SK-N-SH treated with all-trans-retinoic acid at 6 μM for 48 hours (cell line): ENCODE results near the gene KIFAP3.

ENCODE experiments used
- ATAC-seq: fragments of 200-7000 bp; cut with Tn5 transposase; 3 replicates; pipeline ENCODE4 v1.9.1; 2020; ENCODE audit warnings: mild to moderate bottlenecking, moderate library complexity
- BACH2 ChIP-seq: fragments of 250-450 bp; sonication (Bioruptor Pico); IDR thresholded peaks from 2 replicates; pipeline ENCODE4 v1.9.0; 2021; ENCODE audit warnings: mild to moderate bottlenecking, borderline replicate concordance
- CREB5 ChIP-seq: fragments of 250-450 bp; sonication (Bioruptor Pico); IDR thresholded peaks from 2 replicates; pipeline ENCODE4 v1.5.1; 2020; ENCODE audit warnings: low read depth, mild to moderate bottlenecking, moderate library complexity
- CSDC2 ChIP-seq: fragments of 250-450 bp; sonication (Bioruptor Pico); IDR thresholded peaks from 2 replicates; pipeline ENCODE4 v1.5.0; 2020; ENCODE audit warnings: mild to moderate bottlenecking, moderate library complexity
- CSRNP3 ChIP-seq: fragments of 250-450 bp; sonication (Bioruptor Pico); IDR thresholded peaks from 2 replicates; pipeline ENCODE4 v1.5.1; 2021; ENCODE audit warnings: mild to moderate bottlenecking, moderate library complexity
- ESRRG ChIP-seq: fragments of 250-450 bp; sonication (Bioruptor Pico); IDR thresholded peaks from 2 replicates; pipeline ENCODE4 v1.6.1; 2021; ENCODE audit warnings: mild to moderate bottlenecking
- GLIS3 ChIP-seq: fragments of 250-450 bp; sonication (Bioruptor Pico); IDR thresholded peaks from 2 replicates; pipeline ENCODE4 v1.5.0; 2020; ENCODE audit warnings: mild to moderate bottlenecking, moderate library complexity
- ISL1 ChIP-seq: fragments of 250-450 bp; sonication (Bioruptor Pico); IDR thresholded peaks from 2 replicates; pipeline ENCODE4 v2.1.2; 2022; ENCODE audit warnings: mild to moderate bottlenecking, moderate library complexity
- OSR1 ChIP-seq: fragments of 250-450 bp; sonication (Bioruptor Pico); IDR thresholded peaks from 2 replicates; pipeline ENCODE4 v1.8.0; 2022; ENCODE audit warnings: moderate library complexity, mild to moderate bottlenecking, inconsistent platforms
- RARB ChIP-seq: fragments of 250-450 bp; sonication (Bioruptor Pico); IDR thresholded peaks from 2 replicates; pipeline ENCODE4 v1.8.0; 2021; ENCODE audit warnings: mild to moderate bottlenecking, moderate library complexity
- SNAI2 ChIP-seq: fragments of 250-450 bp; sonication (Bioruptor Pico); IDR thresholded peaks from 2 replicates; pipeline ENCODE4 v1.5.0; 2020; ENCODE audit warnings: mild to moderate bottlenecking, moderate library complexity
- TCF4 ChIP-seq: fragments of 250-450 bp; sonication (Bioruptor Pico); IDR thresholded peaks from 2 replicates; pipeline ENCODE4 v1.8.0; 2021; ENCODE audit warnings: mild to moderate bottlenecking, moderate library complexity, borderline replicate concordance
- TOX ChIP-seq: fragments of 250-450 bp; sonication (Bioruptor Pico); IDR thresholded peaks from 2 replicates; pipeline ENCODE4 v1.8.0; 2021; ENCODE audit warnings: mild to moderate bottlenecking, moderate library complexity, borderline replicate concordance
- TSHZ2 ChIP-seq: fragments of 250-450 bp; sonication (Bioruptor Pico); IDR thresholded peaks from 2 replicates; pipeline ENCODE4 v1.5.0; 2020; ENCODE audit warnings: mild to moderate bottlenecking, moderate library complexity
- ZC3H10 ChIP-seq: fragments of 250-450 bp; sonication (Bioruptor Pico); IDR thresholded peaks from 2 replicates; pipeline ENCODE4 v1.5.1; 2021; ENCODE audit warnings: mild to moderate bottlenecking, moderate library complexity
- ZFP3 ChIP-seq: fragments of 250-450 bp; sonication (Bioruptor Pico); IDR thresholded peaks from 2 replicates; pipeline ENCODE4 v1.5.0; 2020; ENCODE audit warnings: mild to moderate bottlenecking, moderate library complexity
- ZFP30 ChIP-seq: fragments of 450-650 bp; formaldehyde crosslinking; IDR thresholded peaks from 2 replicates; pipeline ENCODE4 v1.5.0; 2022; ENCODE audit warnings: mild to moderate bottlenecking, moderate library complexity
- ZNF565 ChIP-seq: fragments of 450-650 bp; formaldehyde crosslinking; conservative IDR thresholded peaks from 2 replicates; pipeline ENCODE4 v1.5.0; 2020; ENCODE audit warnings: low read depth, mild to moderate bottlenecking, moderate library complexity
- ZNF70 ChIP-seq: fragments of 450-650 bp; formaldehyde crosslinking; IDR thresholded peaks from 2 replicates; pipeline ENCODE4 v1.5.0; 2020; ENCODE audit warnings: mild to moderate bottlenecking, moderate library complexity
- ZNF8 ChIP-seq: fragments of 450-650 bp; formaldehyde crosslinking; IDR thresholded peaks from 2 replicates; pipeline ENCODE4 v1.5.0; 2020; ENCODE audit warnings: mild to moderate bottlenecking, moderate library complexity
- TF ChIP-seq, protein P1 (sequence below): fragments of 250-450 bp; sonication (Bioruptor Pico); IDR thresholded peaks from 2 replicates; pipeline ENCODE4 v1.8.0; 2020; ENCODE audit warnings: mild to moderate bottlenecking, moderate library complexity, borderline replicate concordance

Gene KIFAP3

GRCh38 chr1:169999761-170000160, 74.7 kb downstream of the KIFAP3 start:
- TF ChIP-seq ISL1, result no peak
- TF ChIP-seq GLIS3, result no peak
- TF ChIP-seq, protein P1, sequence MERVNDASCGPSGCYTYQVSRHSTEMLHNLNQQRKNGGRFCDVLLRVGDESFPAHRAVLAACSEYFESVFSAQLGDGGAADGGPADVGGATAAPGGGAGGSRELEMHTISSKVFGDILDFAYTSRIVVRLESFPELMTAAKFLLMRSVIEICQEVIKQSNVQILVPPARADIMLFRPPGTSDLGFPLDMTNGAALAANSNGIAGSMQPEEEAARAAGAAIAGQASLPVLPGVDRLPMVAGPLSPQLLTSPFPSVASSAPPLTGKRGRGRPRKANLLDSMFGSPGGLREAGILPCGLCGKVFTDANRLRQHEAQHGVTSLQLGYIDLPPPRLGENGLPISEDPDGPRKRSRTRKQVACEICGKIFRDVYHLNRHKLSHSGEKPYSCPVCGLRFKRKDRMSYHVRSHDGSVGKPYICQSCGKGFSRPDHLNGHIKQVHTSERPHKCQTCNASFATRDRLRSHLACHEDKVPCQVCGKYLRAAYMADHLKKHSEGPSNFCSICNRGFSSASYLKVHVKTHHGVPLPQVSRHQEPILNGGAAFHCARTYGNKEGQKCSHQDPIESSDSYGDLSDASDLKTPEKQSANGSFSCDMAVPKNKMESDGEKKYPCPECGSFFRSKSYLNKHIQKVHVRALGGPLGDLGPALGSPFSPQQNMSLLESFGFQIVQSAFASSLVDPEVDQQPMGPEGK (CRISPR knock-in tag), result no peak
- TF ChIP-seq ZC3H10 (CRISPR knock-in tag), result no peak
- TF ChIP-seq ESRRG (CRISPR knock-in tag), result no peak
- no peak for TF ChIP-seq TSHZ2 (CRISPR knock-in tag)
- TF ChIP-seq BACH2 (CRISPR knock-in tag), result no peak
- no peak for TF ChIP-seq RARB (CRISPR knock-in tag)
- no peak for TF ChIP-seq CSRNP3 (CRISPR knock-in tag)
- no peak for TF ChIP-seq CSDC2 (CRISPR knock-in tag)
- TF ChIP-seq ZFP30 (CRISPR knock-in tag), result no peak
- TF ChIP-seq TCF4 (CRISPR knock-in tag), result no peak
- TF ChIP-seq SNAI2, result no peak
- TF ChIP-seq TOX (CRISPR knock-in tag), result no peak
- no peak for TF ChIP-seq CREB5 (CRISPR knock-in tag)
- no peak for ATAC-seq

DNA sequence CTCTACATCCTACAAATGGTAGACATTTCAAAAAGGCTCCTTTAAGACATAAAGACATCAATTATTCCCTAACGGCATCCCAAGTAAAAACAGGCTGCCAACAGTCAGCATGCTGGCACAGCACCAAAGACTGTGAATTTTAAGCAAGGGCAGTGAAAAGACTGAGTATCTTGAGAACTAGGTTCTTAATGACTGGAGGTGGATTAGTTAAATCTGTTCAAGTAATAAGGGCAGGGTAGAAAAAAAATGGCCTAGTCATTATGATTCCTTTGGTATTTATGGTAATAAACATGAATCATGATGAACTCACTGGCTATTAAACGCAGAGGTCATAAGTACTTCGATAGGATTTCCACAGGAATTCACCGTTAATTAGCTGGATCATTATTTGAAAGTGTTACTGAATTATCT, 75.2 kb downstream of the KIFAP3 start:
- ATAC-seq, result peak; percentile 62

GRCh38 chr1:169995993-169996392, 78.5 kb downstream of the KIFAP3 start:
- no peak for ATAC-seq
- no peak for TF ChIP-seq ZNF565
- no peak for TF ChIP-seq CSDC2 (CRISPR knock-in tag)
- no peak for TF ChIP-seq ESRRG (CRISPR knock-in tag)

More for the DNA sequence above, 75.2 kb downstream of the KIFAP3 start:
- TF ChIP-seq GLIS3 (no peak), ZC3H10 (CRISPR knock-in tag) (peak; percentile 69)
- TF ChIP-seq, all 23 proteins: peak for 1

DNA sequence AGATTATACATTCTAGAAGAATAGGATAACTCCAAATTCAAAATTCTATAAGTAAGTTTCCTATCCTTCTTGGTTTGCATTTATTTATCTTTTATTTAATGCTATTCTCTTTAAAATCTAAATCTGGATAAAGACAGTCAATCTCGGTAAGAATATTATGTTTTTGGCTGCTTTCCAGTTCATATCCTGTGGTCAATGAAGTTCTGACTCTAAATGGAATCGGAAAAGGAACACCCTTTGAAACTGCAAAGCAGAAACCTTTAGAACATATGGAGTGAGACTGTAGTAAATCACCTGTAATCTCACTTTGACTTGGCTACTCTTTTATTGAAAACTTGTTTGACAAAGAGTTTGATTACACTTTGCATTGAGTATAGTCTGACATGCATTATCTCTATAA, 85.2 kb downstream of the KIFAP3 start:
- TF ChIP-seq ZFP3 (CRISPR knock-in tag) (no peak), ZNF70 (CRISPR knock-in tag) (no peak), OSR1 (CRISPR knock-in tag) (no peak), RARB (CRISPR knock-in tag) (no peak), TCF4 (CRISPR knock-in tag) (no peak), ISL1 (no peak), CSRNP3 (CRISPR knock-in tag) (no peak), ZNF8 (CRISPR knock-in tag) (no peak), TOX (CRISPR knock-in tag) (no peak), CSDC2 (CRISPR knock-in tag) (no peak)
- no peak for ATAC-seq
